GM10248 (cell line): ENCODE measurements around the gene MLXIP.
"Not testable (repeated sequence)": the region's sequence is repeated elsewhere in the genome, so short reads cannot be mapped to it uniquely, and the experiment has no call there.

ENCODE experiments used
- CTCF ChIA-PET: fragments of 300-600 bp; sonication (Branson Sonifier 250); formaldehyde crosslinking; extraction: SDS; loops from one replicate; lab custom pipeline; 2021; ENCODE audit warnings: antibody characterized with exemption; lab: Yijun Ruan, JAX
- POLR2A ChIA-PET: fragments of 350-650 bp; sonication (Branson Sonifier 250); formaldehyde crosslinking; extraction: SDS; loops from one replicate; lab custom pipeline; 2020; ENCODE audit warnings: antibody characterized with exemption; lab: Yijun Ruan, JAX
- DNase-seq: peaks from one replicate; pipeline ENCODE4 v3.0.0; 2012; ENCODE audit errors: extremely low spot score
- CTCF ChIP-seq: IDR thresholded peaks from 2 replicates; pipeline ENCODE4 v1.5.1; 2012; ENCODE audit warnings: mild to moderate bottlenecking, low read depth; ENCODE audit errors: extremely low read depth, missing control alignments, control extremely low read depth

Gene MLXIP

GRCh38 chr12:122104844-122105243 lies 26.3 kb downstream of the MLXIP start:
- CTCF ChIA-PET = interaction anchor here (1.1 to 5.2 kb wide), 2 partner anchors 18 to 86 kb away, joined by 3 to 34 read pairs; no protein-coding TSS in a partner anchor
- no peak for TF ChIP-seq CTCF
- no peak for DNase-seq

GRCh38 chr12:122105496-122105895 lies 26.9 kb downstream of the MLXIP start:
- CTCF ChIA-PET = interaction anchor here (1.1 to 5.2 kb wide), 3 partner anchors 18 to 85 kb away, joined by 3 to 34 read pairs (median 5); no protein-coding TSS in a partner anchor
- DNase-seq, POLR2A ChIA-PET: not testable (repeated sequence)

More at GRCh38 chr12:122104844-122105243, 26.3 kb downstream of the MLXIP start:
- POLR2A ChIA-PET = no interaction called here

- POLR2A ChIA-PET = no interaction called here
- TF ChIP-seq CTCF = no peak
- DNase-seq = no peak
- CTCF ChIA-PET = interaction anchor here (1.0 to 5.2 kb wide), 8 partner anchors 9 to 84 kb away, joined by 3 to 34 read pairs (median 4); no protein-coding TSS in a partner anchor
Observed at GRCh38 chr12:122106843-122107242, 28.3 kb downstream of the MLXIP start.

- POLR2A ChIA-PET = no interaction called here
- no peak for TF ChIP-seq CTCF
- CTCF ChIA-PET = interaction anchor here (1.0 to 5.2 kb wide), 8 partner anchors 9 to 84 kb away, joined by 3 to 34 read pairs (median 4); no protein-coding TSS in a partner anchor
- no peak for DNase-seq
Observed at GRCh38 chr12:122107261-122107660, 28.7 kb downstream of the MLXIP start.

- POLR2A ChIA-PET = no interaction called here
- no peak for DNase-seq
- TF ChIP-seq CTCF = no peak
- CTCF ChIA-PET = interaction anchor here (1.5 to 3.1 kb wide), 3 partner anchors 12 to 46 kb away, joined by 4 to 17 read pairs (median 4); no protein-coding TSS in a partner anchor
Observed at GRCh38 chr12:122111089-122111641, 32.6 kb downstream of the MLXIP start.

GRCh38 chr12:122116707-122117535 lies 38.4 kb downstream of the MLXIP start:
- ChIA-PET CTCF (interaction anchor here (1.0 to 15.4 kb wide), 5 partner anchors 8 to 323 kb away, joined by 3 to 209 read pairs (median 3); no protein-coding TSS in a partner anchor), POLR2A (no interaction called here)
- DNase-seq = no peak
- TF ChIP-seq CTCF = peak; percentile 19
